Fibroblast of skin of right quadriceps (primary cell): ENCODE measurements around the gene MON2.
"Not testable (repeated sequence)": the region's sequence is repeated elsewhere in the genome, so short reads cannot be mapped to it uniquely, and the experiment has no call there.

ENCODE experiments used
- DNase-seq: peaks from one replicate; pipeline ENCODE4 v3.0.0-alpha.2; 2013

Gene MON2, protein sequence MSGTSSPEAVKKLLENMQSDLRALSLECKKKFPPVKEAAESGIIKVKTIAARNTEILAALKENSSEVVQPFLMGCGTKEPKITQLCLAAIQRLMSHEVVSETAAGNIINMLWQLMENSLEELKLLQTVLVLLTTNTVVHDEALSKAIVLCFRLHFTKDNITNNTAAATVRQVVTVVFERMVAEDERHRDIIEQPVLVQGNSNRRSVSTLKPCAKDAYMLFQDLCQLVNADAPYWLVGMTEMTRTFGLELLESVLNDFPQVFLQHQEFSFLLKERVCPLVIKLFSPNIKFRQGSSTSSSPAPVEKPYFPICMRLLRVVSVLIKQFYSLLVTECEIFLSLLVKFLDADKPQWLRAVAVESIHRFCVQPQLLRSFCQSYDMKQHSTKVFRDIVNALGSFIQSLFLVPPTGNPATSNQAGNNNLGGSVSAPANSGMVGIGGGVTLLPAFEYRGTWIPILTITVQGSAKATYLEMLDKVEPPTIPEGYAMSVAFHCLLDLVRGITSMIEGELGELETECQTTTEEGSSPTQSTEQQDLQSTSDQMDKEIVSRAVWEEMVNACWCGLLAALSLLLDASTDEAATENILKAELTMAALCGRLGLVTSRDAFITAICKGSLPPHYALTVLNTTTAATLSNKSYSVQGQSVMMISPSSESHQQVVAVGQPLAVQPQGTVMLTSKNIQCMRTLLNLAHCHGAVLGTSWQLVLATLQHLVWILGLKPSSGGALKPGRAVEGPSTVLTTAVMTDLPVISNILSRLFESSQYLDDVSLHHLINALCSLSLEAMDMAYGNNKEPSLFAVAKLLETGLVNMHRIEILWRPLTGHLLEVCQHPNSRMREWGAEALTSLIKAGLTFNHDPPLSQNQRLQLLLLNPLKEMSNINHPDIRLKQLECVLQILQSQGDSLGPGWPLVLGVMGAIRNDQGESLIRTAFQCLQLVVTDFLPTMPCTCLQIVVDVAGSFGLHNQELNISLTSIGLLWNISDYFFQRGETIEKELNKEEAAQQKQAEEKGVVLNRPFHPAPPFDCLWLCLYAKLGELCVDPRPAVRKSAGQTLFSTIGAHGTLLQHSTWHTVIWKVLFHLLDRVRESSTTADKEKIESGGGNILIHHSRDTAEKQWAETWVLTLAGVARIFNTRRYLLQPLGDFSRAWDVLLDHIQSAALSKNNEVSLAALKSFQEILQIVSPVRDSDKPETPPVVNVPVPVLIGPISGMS (N-terminal part only)

GRCh38 chr12:62466594-62467491 is at the start of gene MON2:
TSS of gene MON2 (plus strand) at chr12:62466826. CDS start at chr12:62467208, 382 bp downstream.
- DNase-seq: peak; percentile 85

GRCh38 chr12:62426089-62426488 is 40.5 kb upstream of the MON2 start:
- DNase-seq: peak; percentile 3

DNA sequence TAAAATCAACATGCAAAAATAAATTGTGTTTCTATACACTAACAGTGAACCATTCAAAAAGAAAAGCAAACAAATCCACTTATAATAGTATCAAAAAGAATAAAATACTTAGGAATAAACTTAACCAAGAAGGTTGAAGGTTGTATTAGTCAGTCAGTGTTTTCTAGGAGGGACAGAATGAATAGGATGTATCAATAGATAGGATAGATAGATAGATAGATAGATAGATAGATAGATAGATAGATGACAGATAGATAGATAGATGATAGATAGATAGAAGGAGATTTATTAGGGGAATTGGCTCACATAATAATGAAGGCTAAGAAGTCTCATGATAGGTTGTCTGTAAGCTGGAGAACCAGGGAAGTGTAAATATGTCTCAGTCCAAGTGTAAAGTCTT is 37.2 kb upstream of the MON2 start:
- no peak for DNase-seq

- DNase-seq: no peak
Observed at GRCh38 chr12:62434494-62435302, 31.9 kb upstream of the MON2 start.

DNA sequence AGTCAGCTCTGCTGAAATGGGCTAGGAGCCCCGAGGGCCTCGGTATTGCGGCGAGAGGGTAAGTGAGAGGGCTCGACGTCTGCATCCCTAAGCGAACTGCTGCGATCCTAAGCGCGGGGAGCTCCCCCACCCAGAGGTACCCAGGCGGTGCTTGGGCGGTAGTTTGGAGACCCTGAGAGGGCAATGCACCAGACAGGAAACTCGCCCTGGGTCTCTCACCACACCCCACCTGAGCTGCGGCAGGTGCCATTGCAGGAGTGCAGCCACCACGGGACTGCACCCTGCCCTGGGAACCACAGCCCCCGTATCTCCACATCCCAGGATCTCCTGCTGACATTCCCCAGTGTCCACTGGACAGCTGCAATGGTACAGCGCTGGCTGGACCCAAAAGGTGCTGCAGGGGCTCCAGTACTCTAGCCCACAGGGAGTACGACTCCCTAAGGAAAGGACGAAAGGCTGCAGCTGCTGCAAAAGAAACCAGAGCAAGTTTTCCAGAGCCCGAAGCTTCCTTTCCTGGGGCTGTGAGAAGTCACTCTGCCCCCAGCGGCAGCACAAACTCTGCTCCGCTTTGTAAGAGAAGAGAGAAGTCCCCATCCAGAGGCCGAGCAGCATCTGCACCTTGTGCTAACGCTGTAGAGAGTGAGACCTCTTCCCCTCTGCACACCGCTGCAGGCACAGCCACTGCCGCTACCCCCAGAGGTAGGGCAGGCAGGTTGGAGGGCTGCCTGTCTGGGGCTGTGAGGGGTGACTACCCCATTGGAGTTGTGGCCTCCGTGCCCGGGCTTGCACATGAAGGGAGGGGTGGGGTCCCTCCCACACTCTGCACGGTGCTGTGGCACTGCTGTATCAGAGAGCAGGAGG is 31.1 kb upstream of the MON2 start:
- DNase-seq: peak; percentile 59

GRCh38 chr12:62436164-62436503 is 30.5 kb upstream of the MON2 start:
- DNase-seq: no peak

DNA sequence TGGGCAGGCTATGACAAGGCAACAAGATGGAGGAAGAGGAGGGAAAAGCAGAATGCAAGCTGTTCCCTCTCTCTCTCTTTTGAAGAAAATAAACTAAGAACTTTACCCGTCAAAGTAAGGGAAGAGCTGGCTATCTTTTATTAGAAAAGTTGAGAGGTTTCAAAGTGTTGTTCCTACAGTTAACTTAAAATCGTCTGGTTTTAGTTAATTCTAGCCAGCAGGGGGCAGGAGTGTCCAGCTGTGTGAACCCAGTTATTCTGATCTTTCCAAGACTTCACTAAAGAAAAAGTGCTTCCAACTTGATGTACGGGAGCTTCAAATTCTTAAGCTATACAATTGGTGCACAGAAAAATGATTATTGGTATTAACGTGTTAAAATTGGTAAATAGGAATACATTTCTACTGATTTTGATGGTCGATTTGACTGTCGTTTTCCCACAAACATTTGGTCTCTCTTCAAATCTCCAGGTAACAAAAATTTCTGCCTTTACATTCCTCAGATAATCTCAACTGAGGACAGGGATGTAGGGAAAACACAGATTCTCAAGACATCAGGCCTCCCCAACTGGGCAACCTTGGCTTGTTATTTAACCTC is 28.4 kb upstream of the MON2 start:
- DNase-seq: peak; percentile 46

- no peak for DNase-seq
Observed at GRCh38 chr12:62446754-62447452, 19.7 kb upstream of the MON2 start.

DNA sequence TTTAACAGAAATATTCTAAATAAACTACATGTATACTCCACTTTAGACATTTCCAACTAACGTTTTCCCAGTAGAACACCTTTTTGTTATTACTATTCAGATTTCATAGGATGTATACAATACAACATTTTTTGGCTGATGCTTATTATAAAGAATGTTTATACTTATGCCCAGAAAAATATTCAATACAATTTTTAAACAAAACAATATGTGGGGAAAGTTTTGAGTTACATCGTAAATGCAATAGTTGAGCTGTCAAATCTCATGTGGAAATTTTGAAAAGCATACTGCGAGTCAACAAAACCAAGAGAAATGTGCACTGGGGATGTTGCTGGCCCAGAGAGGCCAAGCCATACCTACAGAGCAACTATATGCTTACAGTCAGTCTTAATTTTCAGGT is 18.2 kb upstream of the MON2 start:
- no peak for DNase-seq

DNA sequence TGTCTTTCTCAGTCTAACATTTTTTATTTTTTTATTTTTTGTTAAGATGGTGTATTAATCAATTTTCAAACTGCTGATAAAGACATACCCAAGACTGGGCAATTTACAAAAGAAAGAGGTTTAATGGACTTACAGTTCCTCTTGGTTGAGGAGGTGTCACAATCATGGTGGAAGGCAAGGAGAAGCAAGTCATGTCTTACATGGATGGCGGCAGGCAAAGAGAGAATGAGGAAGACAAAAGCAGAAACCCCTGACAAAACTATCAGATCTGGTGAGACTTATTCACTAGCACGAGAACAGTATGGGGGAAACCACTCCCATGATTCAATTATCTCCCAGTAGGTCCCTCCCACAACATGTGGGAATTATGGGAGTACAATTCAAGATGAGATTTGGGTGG is 11.2 kb upstream of the MON2 start:
- DNase-seq: not testable (repeated sequence)

- DNase-seq: no peak
Observed at GRCh38 chr12:62458626-62459025, 8.0 kb upstream of the MON2 start.

DNA sequence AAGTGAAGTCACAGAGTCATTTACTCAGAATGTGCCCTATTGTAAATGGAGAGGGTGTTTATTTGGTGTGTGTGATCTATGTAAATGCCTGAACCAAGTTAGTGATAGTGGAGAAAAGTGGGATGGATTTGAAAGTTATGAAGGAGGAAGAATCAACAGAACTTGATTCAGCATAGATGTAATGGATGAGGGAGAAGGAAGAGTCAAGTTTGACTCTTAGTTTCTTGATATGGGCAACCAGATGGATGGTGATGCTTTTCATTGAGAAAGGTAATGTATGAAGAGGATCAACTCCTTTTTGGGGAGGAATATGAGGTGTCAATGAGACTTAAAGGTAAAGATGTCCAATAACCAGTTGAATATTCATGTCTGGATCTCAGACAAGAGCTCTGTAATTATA is 6.7 kb upstream of the MON2 start:
- DNase-seq: no peak

DNA sequence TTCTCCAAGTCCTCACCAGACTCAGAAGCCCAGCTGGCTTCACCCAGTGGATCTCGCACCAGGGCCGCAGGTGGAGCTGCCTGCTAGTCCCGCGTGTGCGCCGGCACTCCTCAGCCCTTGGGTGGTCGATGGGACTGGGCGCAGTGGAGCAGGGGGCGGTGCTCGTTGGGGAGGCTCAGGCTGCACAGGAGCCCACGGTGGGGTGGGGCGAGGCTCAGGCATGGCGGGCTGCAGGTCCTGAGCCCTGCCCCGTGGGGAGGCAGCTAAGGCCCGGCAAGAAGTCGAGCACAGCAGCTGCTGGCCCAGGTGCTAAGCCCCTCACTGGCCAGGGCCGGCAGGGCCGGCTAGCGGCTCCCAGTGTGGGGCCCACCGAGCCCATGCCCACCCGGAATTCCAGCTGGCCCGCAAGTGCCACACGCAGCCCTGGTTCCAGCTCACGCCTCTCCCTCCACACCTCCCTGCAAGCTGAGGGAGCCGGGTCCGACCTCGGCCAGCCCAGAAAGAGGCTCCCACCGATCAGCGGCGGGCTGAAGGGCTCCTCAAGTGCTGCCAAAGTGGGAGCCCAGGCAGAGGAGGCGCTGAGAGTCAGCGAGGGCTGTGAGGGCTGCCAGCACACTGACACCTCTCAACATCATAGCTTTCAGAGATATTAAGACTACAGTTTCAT is 5.3 kb upstream of the MON2 start:
- DNase-seq: not testable (repeated sequence)

DNA sequence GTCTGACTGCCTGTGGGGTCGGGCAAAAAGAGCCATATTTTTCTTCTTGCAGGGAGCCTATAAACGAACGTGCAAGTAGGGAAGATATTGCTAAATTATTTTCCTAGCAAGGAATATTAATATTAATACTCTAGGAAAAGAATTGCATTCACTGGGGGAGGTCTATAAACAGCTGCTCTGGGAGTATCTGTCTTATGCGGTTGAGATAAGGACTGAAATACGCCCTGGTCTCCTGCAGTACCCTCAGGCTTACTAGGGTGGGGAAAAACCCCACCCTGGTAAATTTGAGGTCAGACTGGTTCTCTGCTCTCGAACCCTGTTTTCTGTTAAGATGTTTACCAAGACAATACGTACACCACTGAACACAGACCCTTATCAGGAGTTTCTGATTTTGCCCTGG is 3.4 kb upstream of the MON2 start:
- not testable (repeated sequence) for DNase-seq

- peak; percentile 25 for DNase-seq
Observed at GRCh38 chr12:62466018-62466593, 520 bp upstream of the MON2 start.

GRCh38 chr12:62468397-62468796 is 1.8 kb downstream of the MON2 start:
- DNase-seq: no peak

DNA sequence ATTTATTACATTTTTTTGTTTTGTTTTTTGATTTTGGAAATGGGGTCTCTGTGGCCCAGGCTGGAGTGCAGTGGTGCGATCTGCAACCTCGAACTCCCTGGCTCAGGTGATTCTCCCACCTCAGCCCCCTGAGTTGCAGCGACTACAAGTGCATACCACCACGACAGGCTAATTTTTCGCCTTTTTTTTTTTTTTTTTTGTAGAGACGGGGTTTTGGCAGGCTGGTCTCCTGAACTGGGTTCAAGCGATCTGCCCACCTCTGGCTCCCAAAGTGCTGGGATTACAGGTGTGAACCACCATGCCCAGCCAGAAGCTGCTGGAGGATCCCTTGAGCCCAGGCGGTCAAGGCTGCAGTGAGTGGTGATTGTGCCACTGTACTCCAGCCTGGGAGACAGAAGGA is 2.3 kb downstream of the MON2 start:
- no peak for DNase-seq

DNA sequence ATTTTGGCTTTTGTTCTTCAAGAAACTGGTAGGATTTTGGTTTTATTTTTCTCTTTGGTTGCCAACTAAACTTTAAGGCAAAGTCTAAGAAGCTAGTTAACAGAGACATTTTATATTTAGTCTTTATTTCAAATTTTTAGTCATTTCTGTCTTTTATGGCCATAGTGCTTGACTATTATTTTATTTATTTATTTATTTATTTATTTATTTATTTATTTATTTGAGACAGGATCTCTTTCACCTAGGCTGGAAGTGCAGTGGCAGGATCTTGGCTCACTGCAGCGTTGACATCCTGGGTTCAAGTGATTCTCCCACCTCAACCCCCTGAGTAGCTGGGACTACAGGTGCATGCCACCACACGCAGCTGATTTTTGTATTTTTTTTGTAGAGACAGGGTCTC is 3.1 kb downstream of the MON2 start:
- no peak for DNase-seq
